ENCODE measurements around the gene ATG7. TPM values are rescaled to one million over a fixed set of nuclear protein-coding genes. Genes with fewer than 3 reads are reported as not detected.

ATG7 gene
- total and polyA plus RNA-seq, 2 donors from 2014 or later: 15.3 to 54.9 TPM

- Histone ChIP-seq H3K4me1 (ENCODE audit: control insufficient read depth in 2 of 3, insufficient read depth in 2 of 3, low read depth in 1 of 3, low read length in 3 of 3) (peaks cover 0 to 7% (median 2%) of the 10 kb centered on the region in 3 donors), H3K36me3 (ENCODE audit: control insufficient read depth in 2 of 3, insufficient read depth in 3 of 3, low read length in 3 of 3) (no peaks in the 10 kb centered on the region), H3K27me3 (ENCODE audit: control insufficient read depth, insufficient read depth, low read length) (no peaks in the 10 kb centered on the region), H3K4me3 (ENCODE audit: low read length in 3 of 3) (no peak overlapping the region), H3K27ac (ENCODE audit: low read depth in 2 of 2, low read length in 2 of 2) (no peak overlapping the region), H3K9ac (ENCODE audit: low read length in 3 of 3) (no peak overlapping the region), H3K9me3 (ENCODE audit: control insufficient read depth in 2 of 3, insufficient read depth in 1 of 3, low read length in 3 of 3) (no peaks in the 10 kb centered on the region)
- DNase-seq (no peak), FAIRE-seq (no peak)
- TF ChIP-seq CTCF (IDR thresholded peaks at IDR 0.05; ENCODE audit: borderline replicate concordance, extremely low read depth, insufficient read depth): no peak
- intact Hi-C loops (cut with DNase I): no loop called here
Observed at GRCh38 chr3:11494131-11494916, 222.1 kb downstream of the ATG7 start.

- no peak overlapping the region for H3K9ac ChIP-seq (ENCODE audit: low read length in 3 of 3)
- H3K36me3 ChIP-seq (ENCODE audit: control insufficient read depth in 2 of 3, insufficient read depth in 3 of 3, low read length in 3 of 3): no peaks in the 10 kb centered on the region
- intact Hi-C loops (cut with DNase I): no loop called here
- H3K27ac ChIP-seq (ENCODE audit: low read depth in 2 of 2, low read length in 2 of 2): no peak overlapping the region
- FAIRE-seq (no peak), DNase-seq (peak in 4 of 5 donors; percentile 53 to 89 (median 71))
- H3K4me1 ChIP-seq (ENCODE audit: control insufficient read depth in 2 of 3, insufficient read depth in 2 of 3, low read depth in 1 of 3, low read length in 3 of 3): peaks cover 0 to 7% (median 2%) of the 10 kb centered on the region in 3 donors
- TF ChIP-seq CTCF (IDR thresholded peaks at IDR 0.05; ENCODE audit: borderline replicate concordance, extremely low read depth, insufficient read depth): no peak
- no peaks in the 10 kb centered on the region for H3K27me3 ChIP-seq (ENCODE audit: control insufficient read depth, insufficient read depth, low read length)
- no peak overlapping the region for H3K4me3 ChIP-seq (ENCODE audit: low read length in 3 of 3)
- H3K9me3 ChIP-seq (ENCODE audit: control insufficient read depth in 2 of 3, insufficient read depth in 1 of 3, low read length in 3 of 3): no peaks in the 10 kb centered on the region
Observed at GRCh38 chr3:11495948-11496557, 223.9 kb downstream of the ATG7 start.

GRCh38 chr3:11498177-11498576 lies 226.0 kb downstream of the ATG7 start:
- no peaks in the 10 kb centered on the region for H3K36me3 ChIP-seq (ENCODE audit: control insufficient read depth in 2 of 3, insufficient read depth in 3 of 3, low read length in 3 of 3)
- no peak for TF ChIP-seq CTCF (IDR thresholded peaks at IDR 0.05; ENCODE audit: borderline replicate concordance, extremely low read depth, insufficient read depth)
- no peak for FAIRE-seq

More at GRCh38 chr3:11498177-11498576, 226.0 kb downstream of the ATG7 start:
- DNase-seq: no peak
- Histone ChIP-seq H3K27ac (ENCODE audit: low read depth in 2 of 2, low read length in 2 of 2) (no peak overlapping the region), H3K4me1 (ENCODE audit: control insufficient read depth in 2 of 3, insufficient read depth in 2 of 3, low read depth in 1 of 3, low read length in 3 of 3) (peaks cover 0 to 7% (median 2%) of the 10 kb centered on the region in 3 donors), H3K4me3 (ENCODE audit: low read length in 3 of 3) (no peak overlapping the region), H3K9ac (ENCODE audit: low read length in 3 of 3) (no peak overlapping the region), H3K9me3 (ENCODE audit: control insufficient read depth in 2 of 3, insufficient read depth in 1 of 3, low read length in 3 of 3) (no peaks in the 10 kb centered on the region), H3K27me3 (ENCODE audit: control insufficient read depth, insufficient read depth, low read length) (no peaks in the 10 kb centered on the region)
- intact Hi-C loops (cut with DNase I): no loop called here

Data from kidney (tissue), 14 donors.